NCI-H460 (cell line): Measurements from ENCODE around the gene ATP2B2. TPM values are rescaled to one million over a fixed set of nuclear protein-coding genes. Genes with fewer than 3 reads are reported as not detected.
"Not testable (repeated sequence)": the region's sequence is repeated elsewhere in the genome, so short reads cannot be mapped to it uniquely, and the experiment has no call there.

ENCODE experiments used
- DNase-seq: peaks from one replicate; pipeline ENCODE4 v3.0.0-alpha.2; 2016; ENCODE audit warnings: low read depth; ENCODE audit errors: extremely low read depth
- total RNA-seq: library from RNA; depleted of rRNA; stranded (reverse); fragments of >200 nt; shearing (Covaris generic); gene quantifications from 2 replicates; pipeline ENCODE4 v1.2.3, GENCODE V29; 2014

Gene ATP2B2
- total RNA-seq, 1 experiment from 2014 or later, result not detected

GRCh38 chr3:10317311-10317960 lies 187.9 kb downstream of the ATP2B2 start:
- no peak for DNase-seq

- DNase-seq, result no peak
These were observed 189.5 kb downstream of the ATP2B2 start for GRCh38 chr3:10315771-10316344.

- DNase-seq, result no peak
These were observed 190.3 kb downstream of the ATP2B2 start for GRCh38 chr3:10315101-10315500.

- DNase-seq, result no peak
These were observed 192.5 kb downstream of the ATP2B2 start for GRCh38 chr3:10312861-10313260.

GRCh38 chr3:10312391-10312790 lies 193.0 kb downstream of the ATP2B2 start:
- no peak for DNase-seq

- DNase-seq, result no peak
These were observed 193.7 kb downstream of the ATP2B2 start for GRCh38 chr3:10311710-10312109.

- DNase-seq, result no peak
These were observed 194.8 kb downstream of the ATP2B2 start for GRCh38 chr3:10310578-10310977.

- no peak for DNase-seq
These were observed 195.7 kb downstream of the ATP2B2 start for GRCh38 chr3:10309736-10310135.

- DNase-seq, result no peak
These were observed 196.7 kb downstream of the ATP2B2 start for GRCh38 chr3:10308678-10309077.

GRCh38 chr3:10306156-10306555 lies 199.2 kb downstream of the ATP2B2 start:
- no peak for DNase-seq

GRCh38 chr3:10305331-10305902 lies 200.0 kb downstream of the ATP2B2 start:
- no peak for DNase-seq

GRCh38 chr3:10304905-10305304 lies 200.5 kb downstream of the ATP2B2 start:
- no peak for DNase-seq

- no peak for DNase-seq
These were observed 201.6 kb downstream of the ATP2B2 start for GRCh38 chr3:10303785-10304184.

GRCh38 chr3:10303105-10303504 lies 202.3 kb downstream of the ATP2B2 start:
- DNase-seq, result no peak

GRCh38 chr3:10300087-10300486 lies 205.3 kb downstream of the ATP2B2 start:
- no peak for DNase-seq

- DNase-seq, result no peak
These were observed 205.7 kb downstream of the ATP2B2 start for GRCh38 chr3:10299679-10300078.

- DNase-seq, result no peak
These were observed 206.2 kb downstream of the ATP2B2 start for GRCh38 chr3:10299175-10299574.

- DNase-seq, result not testable (repeated sequence)
These were observed 207.3 kb downstream of the ATP2B2 start for GRCh38 chr3:10298064-10298463.

- no peak for DNase-seq
These were observed 211.3 kb downstream of the ATP2B2 start for GRCh38 chr3:10294030-10294586.

GRCh38 chr3:10292505-10293419 lies 212.6 kb downstream of the ATP2B2 start, which contains the start of gene GHRL:
TSS of gene GHRL (minus strand) at chr3:10292947. CDS start at chr3:10290180, 2,767 bp downstream.
- DNase-seq, result no peak

- no peak for DNase-seq
These were observed 213.7 kb downstream of the ATP2B2 start for GRCh38 chr3:10291641-10292040.
